ENCODE data around the gene NDUFAF3.

The NDUFAF3 gene

GRCh38 chr3:49021813-49022687, at the start of gene NDUFAF3:
TSS of gene NDUFAF3 (plus strand) at chr3:49022121. CDS start at chr3:49022145, 24 bp downstream.
- peak within 1 kb of the TSS; percentile 88 for H3K4me3 ChIP-seq (ENCODE audit: low read depth, low read length)
- TF ChIP-seq, protein P1, sequence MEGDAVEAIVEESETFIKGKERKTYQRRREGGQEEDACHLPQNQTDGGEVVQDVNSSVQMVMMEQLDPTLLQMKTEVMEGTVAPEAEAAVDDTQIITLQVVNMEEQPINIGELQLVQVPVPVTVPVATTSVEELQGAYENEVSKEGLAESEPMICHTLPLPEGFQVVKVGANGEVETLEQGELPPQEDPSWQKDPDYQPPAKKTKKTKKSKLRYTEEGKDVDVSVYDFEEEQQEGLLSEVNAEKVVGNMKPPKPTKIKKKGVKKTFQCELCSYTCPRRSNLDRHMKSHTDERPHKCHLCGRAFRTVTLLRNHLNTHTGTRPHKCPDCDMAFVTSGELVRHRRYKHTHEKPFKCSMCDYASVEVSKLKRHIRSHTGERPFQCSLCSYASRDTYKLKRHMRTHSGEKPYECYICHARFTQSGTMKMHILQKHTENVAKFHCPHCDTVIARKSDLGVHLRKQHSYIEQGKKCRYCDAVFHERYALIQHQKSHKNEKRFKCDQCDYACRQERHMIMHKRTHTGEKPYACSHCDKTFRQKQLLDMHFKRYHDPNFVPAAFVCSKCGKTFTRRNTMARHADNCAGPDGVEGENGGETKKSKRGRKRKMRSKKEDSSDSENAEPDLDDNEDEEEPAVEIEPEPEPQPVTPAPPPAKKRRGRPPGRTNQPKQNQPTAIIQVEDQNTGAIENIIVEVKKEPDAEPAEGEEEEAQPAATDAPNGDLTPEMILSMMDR (IDR thresholded peaks at IDR 0.05; ENCODE audit: low read depth, low read length, missing control alignments): peak; percentile 87
- DNase-seq (ENCODE audit: low read depth): peak; percentile 81
- in situ Hi-C loops (cut with HindIII; ENCODE audit: low sequenced_read_pairs): no loop called here

GRCh38 chr3:48974076-48974864, 47.7 kb upstream of the NDUFAF3 start:
- TF ChIP-seq, protein P1 (IDR thresholded peaks at IDR 0.05; ENCODE audit: low read depth, low read length, missing control alignments): no peak
- in situ Hi-C loops (cut with HindIII; ENCODE audit: low sequenced_read_pairs): no loop called here
- no peak overlapping the region for H3K4me3 ChIP-seq (ENCODE audit: low read depth, low read length)
- no peak for DNase-seq (ENCODE audit: low read depth)

- TF ChIP-seq, protein P1 (IDR thresholded peaks at IDR 0.05; ENCODE audit: low read depth, low read length, missing control alignments): no peak
- no peak overlapping the region for H3K4me3 ChIP-seq (ENCODE audit: low read depth, low read length)
- in situ Hi-C loops (cut with HindIII; ENCODE audit: low sequenced_read_pairs): no loop called here
- no peak for DNase-seq (ENCODE audit: low read depth)
Observed at GRCh38 chr3:48979451-48979850, 42.5 kb upstream of the NDUFAF3 start.

DNA sequence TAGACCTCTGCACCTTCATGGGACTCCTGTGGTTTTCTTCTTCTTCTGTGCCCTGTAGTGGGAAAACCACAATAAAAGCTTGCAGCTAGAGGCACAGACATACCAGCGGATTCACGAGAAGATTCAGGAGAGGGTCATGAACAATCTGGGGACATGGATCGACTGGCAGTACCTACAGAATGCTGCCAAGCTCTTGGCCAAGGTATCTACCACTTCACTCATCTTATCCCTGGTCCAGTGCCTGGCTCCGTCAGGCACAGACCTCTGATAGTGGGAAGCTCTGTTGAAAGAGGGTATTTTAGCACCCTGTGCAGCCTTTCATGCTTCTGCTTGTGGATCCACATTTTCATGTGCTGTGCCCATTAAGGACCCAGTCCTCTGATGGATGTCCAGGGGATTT, 41.6 kb upstream of the NDUFAF3 start:
- TF ChIP-seq, protein P1 (IDR thresholded peaks at IDR 0.05; ENCODE audit: low read depth, low read length, missing control alignments): no peak
- in situ Hi-C loops (cut with HindIII; ENCODE audit: low sequenced_read_pairs): no loop called here
- no peak overlapping the region for H3K4me3 ChIP-seq (ENCODE audit: low read depth, low read length)
- DNase-seq (ENCODE audit: low read depth): no peak

GRCh38 chr3:48982016-48982415, 39.9 kb upstream of the NDUFAF3 start:
- TF ChIP-seq, protein P1 (IDR thresholded peaks at IDR 0.05; ENCODE audit: low read depth, low read length, missing control alignments): no peak
- in situ Hi-C loops (cut with HindIII; ENCODE audit: low sequenced_read_pairs): no loop called here
- DNase-seq (ENCODE audit: low read depth): no peak
- H3K4me3 ChIP-seq (ENCODE audit: low read depth, low read length): no peak overlapping the region

- in situ Hi-C loops (cut with HindIII; ENCODE audit: low sequenced_read_pairs): no loop called here
- H3K4me3 ChIP-seq (ENCODE audit: low read depth, low read length): no peak overlapping the region
- TF ChIP-seq, protein P1 (IDR thresholded peaks at IDR 0.05; ENCODE audit: low read depth, low read length, missing control alignments): no peak
- no peak for DNase-seq (ENCODE audit: low read depth)
Observed at GRCh38 chr3:48982686-48983085, 39.2 kb upstream of the NDUFAF3 start.

Measured in astrocyte of the cerebellum (primary cell).